Measurements from ENCODE around the gene OR8B8. TPM values are rescaled to one million over a fixed set of nuclear protein-coding genes. Genes with fewer than 3 reads are reported as not detected.
"Not testable (repeated sequence)": the region's sequence is repeated elsewhere in the genome, so short reads cannot be mapped to it uniquely, and the experiment has no call there.

OR8B8 gene
- polyA plus RNA-seq, 1 experiment: not detected

DNA sequence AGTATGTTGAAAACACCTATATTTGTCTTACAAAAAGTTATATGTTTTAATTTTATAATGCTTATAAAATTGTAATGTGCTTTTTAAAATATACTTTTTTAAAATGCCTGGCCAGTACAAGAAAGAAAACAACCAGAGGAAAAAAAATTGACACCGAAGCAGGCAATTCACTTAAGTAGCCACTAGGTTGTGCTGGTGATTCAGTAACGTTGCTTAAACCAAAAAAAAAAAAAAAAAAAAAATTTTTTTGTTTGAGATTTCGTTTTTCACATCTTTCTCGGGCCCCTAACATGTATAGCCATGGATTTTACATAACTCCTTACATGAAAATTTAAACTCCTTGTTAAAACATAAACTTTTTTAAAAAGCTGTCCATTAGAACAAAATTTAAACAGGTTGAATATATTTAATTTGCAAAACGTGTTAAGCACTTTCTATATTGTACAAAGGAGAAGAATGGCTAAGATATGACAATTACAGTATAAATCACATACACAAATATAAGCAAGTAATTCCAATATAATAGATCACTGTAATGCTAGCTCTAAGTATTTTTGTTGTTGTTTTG lies 30.1 kb downstream of the OR8B8 start:
- CTCF ChIA-PET: interaction anchor here (0.6 to 10.1 kb wide), 65 partner anchors 8 to 1987 kb away, joined by 3 to 148 read pairs (median 5); partner anchors contain the start of genes OR8B4 and TBRG1
- no peaks in the 10 kb centered on the region for H3K9me3 ChIP-seq (ENCODE audit: control insufficient read depth, insufficient read depth, low read length)
- TF ChIP-seq, protein P1, sequence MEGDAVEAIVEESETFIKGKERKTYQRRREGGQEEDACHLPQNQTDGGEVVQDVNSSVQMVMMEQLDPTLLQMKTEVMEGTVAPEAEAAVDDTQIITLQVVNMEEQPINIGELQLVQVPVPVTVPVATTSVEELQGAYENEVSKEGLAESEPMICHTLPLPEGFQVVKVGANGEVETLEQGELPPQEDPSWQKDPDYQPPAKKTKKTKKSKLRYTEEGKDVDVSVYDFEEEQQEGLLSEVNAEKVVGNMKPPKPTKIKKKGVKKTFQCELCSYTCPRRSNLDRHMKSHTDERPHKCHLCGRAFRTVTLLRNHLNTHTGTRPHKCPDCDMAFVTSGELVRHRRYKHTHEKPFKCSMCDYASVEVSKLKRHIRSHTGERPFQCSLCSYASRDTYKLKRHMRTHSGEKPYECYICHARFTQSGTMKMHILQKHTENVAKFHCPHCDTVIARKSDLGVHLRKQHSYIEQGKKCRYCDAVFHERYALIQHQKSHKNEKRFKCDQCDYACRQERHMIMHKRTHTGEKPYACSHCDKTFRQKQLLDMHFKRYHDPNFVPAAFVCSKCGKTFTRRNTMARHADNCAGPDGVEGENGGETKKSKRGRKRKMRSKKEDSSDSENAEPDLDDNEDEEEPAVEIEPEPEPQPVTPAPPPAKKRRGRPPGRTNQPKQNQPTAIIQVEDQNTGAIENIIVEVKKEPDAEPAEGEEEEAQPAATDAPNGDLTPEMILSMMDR (IDR thresholded peaks at IDR 0.05; ENCODE audit: low read depth, low read length): peak; percentile 81
- DNase-seq (ENCODE audit: low read depth, low spot score): peak; percentile 41
- POLR2A ChIA-PET: no interaction called here
- no peak overlapping the region for H3K27ac ChIP-seq (ENCODE audit: low read depth, low read length)
- peaks cover 9% of the 10 kb centered on the region for H3K27me3 ChIP-seq (ENCODE audit: control insufficient read depth, insufficient read depth, low read length)
- H3K4me3 ChIP-seq (ENCODE audit: low read depth, low read length): no peak overlapping the region

DNA sequence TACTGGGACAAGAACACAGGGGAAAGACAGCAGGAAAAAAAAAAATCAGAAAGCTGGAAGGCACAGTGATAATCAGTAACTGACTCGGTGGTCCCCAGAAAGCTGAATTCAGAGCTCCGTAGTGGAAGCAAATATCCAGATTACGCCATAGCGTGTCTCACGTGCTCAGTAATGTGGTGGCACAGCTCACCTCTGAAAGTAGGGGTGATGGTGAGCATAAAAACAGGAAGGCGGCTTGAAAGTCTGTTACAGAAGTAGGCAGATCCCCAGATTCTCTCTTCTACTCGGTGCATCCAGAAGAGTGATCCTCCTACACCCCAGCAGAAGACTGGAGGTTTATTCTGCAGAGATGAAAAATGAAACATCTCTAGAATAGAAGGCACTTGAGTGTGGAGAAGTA lies 35.6 kb downstream of the OR8B8 start:
- CTCF ChIA-PET: interaction anchor here (0.6 to 3.3 kb wide), 4 partner anchors 175 to 426 kb away, joined by 3 to 13 read pairs (median 4); no protein-coding TSS in a partner anchor
- TF ChIP-seq, protein P1 (IDR thresholded peaks at IDR 0.05; ENCODE audit: low read depth, low read length): no peak
- no peak overlapping the region for H3K4me3 ChIP-seq (ENCODE audit: low read depth, low read length)
- H3K27me3 ChIP-seq (ENCODE audit: control insufficient read depth, insufficient read depth, low read length): no peaks in the 10 kb centered on the region
- no peaks in the 10 kb centered on the region for H3K9me3 ChIP-seq (ENCODE audit: control insufficient read depth, insufficient read depth, low read length)
- no peak for DNase-seq (ENCODE audit: low read depth, low spot score)
- POLR2A ChIA-PET: no interaction called here
- H3K27ac ChIP-seq (ENCODE audit: low read depth, low read length): no peak overlapping the region

DNA sequence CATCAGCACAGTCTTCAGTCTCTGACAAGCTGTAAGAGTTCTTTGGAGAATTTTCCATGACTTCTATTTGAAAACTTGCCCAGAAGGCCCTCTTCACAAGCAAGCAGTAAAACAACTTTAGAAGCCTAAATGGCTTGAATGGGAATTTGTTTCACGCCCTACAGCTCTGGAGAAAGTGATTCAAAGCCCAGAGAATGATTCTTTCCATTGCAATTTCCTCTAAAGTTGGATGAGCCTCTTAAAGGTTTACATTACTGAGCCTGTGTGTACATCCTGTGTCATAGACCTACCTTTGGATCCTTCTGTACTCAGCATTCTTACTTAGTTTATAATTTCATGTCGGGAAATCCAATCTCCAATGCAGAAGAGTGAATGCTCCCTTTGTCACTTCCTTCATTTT lies 39.9 kb downstream of the OR8B8 start:
- H3K27ac ChIP-seq (ENCODE audit: low read depth, low read length): no peak overlapping the region
- no peaks in the 10 kb centered on the region for H3K27me3 ChIP-seq (ENCODE audit: control insufficient read depth, insufficient read depth, low read length)
- DNase-seq (ENCODE audit: low read depth, low spot score): no peak
- H3K4me3 ChIP-seq (ENCODE audit: low read depth, low read length): no peak overlapping the region
- ChIA-PET POLR2A (no interaction called here), CTCF (interaction anchor here (0.9 to 1.6 kb wide), 4 partner anchors 11 to 334 kb away, joined by 3 to 8 read pairs (median 3); no protein-coding TSS in a partner anchor)
- TF ChIP-seq, protein P1 (IDR thresholded peaks at IDR 0.05; ENCODE audit: low read depth, low read length): no peak
- H3K9me3 ChIP-seq (ENCODE audit: control insufficient read depth, insufficient read depth, low read length): no peaks in the 10 kb centered on the region

DNA sequence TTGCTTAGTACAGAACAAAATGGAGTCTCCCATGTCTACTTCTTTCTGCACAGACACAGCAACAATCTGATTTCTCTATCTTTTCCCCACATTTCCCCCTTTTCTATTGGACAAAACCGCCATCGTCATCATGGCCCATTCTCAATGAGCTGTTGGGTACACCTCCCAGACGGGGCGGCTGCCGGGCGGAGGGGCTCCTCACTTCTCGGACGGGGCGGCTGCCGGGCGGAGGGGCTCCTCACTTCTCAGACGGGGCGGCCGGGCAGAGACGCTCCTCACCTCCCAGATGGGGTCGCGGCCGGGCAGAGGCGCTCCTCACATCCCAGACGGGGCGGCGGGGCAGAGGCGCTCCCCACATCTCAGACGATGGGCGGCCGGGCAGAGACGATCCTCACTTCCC lies 42.3 kb downstream of the OR8B8 start:
- H3K27ac ChIP-seq (ENCODE audit: low read depth, low read length); H3K4me3 ChIP-seq (ENCODE audit: low read depth, low read length); H3K9me3 ChIP-seq (ENCODE audit: control insufficient read depth, insufficient read depth, low read length); H3K27me3 ChIP-seq (ENCODE audit: control insufficient read depth, insufficient read depth, low read length); DNase-seq (ENCODE audit: low read depth, low spot score); POLR2A ChIA-PET: not testable (repeated sequence)
- CTCF ChIA-PET: interaction anchor here (0.7 to 4.2 kb wide), 15 partner anchors 12 to 339 kb away, joined by 3 to 148 read pairs (median 6); partner anchors contain the start of gene VWA5A

DNA sequence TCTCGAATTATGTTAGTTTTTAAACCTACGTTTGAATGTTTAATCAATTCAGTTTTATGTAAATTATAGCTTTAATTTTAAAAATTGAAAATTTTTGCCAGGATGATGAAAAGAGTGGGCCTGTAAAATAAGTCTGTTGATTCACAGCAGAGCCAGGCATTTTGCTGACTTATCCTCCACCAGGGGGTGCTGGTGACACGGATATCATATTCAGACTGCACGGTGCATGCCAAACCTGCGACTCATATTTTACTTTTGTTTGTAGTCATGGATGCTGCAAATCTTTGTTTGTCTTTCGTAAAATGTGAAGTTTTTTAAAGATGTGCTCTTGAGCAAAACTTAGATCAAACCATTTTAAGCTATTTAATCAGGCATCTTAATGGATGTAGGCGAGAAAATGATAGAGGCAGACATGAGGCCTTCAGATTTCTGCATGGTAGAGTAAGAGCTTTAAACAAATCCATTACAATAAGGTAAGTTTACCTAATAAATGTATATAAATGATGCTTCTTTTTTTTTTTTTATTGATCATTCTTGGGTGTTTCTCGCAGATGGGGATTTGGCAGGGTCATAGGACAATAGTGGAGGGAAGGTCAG lies 43.1 kb downstream of the OR8B8 start:
- ChIA-PET CTCF (interaction anchor here (0.5 to 4.2 kb wide), 94 partner anchors 8 to 1859 kb away, joined by 3 to 148 read pairs (median 4); partner anchors contain the start of genes FEZ1, OR10G7, OR8A1 and OR8B2), POLR2A (no interaction called here)
- TF ChIP-seq, protein P1 (IDR thresholded peaks at IDR 0.05; ENCODE audit: low read depth, low read length): peak; percentile 88
- Histone ChIP-seq H3K27me3 (ENCODE audit: control insufficient read depth, insufficient read depth, low read length) (no peaks in the 10 kb centered on the region), H3K9me3 (ENCODE audit: control insufficient read depth, insufficient read depth, low read length) (no peaks in the 10 kb centered on the region), H3K4me3 (ENCODE audit: low read depth, low read length) (no peak overlapping the region), H3K27ac (ENCODE audit: low read depth, low read length) (no peak overlapping the region)
- DNase-seq (ENCODE audit: low read depth, low spot score): peak; percentile 74
